GM12892 (cell line): ENCODE results near the gene COPZ1.
"Not testable (repeated sequence)": the region's sequence is repeated elsewhere in the genome, so short reads cannot be mapped to it uniquely, and the experiment has no call there.

Experiments used
- DNase-seq: peaks from one replicate; pipeline ENCODE4 v3.0.0; 2011; ENCODE audit not compliant: insufficient read length
- FAIRE-seq: peaks from 2 replicates; lab custom pipeline; 2011; peaks lifted over from hg19 to GRCh38; lab: Jason Lieb, UNC
- POLR2A ChIP-seq: IDR thresholded peaks from 2 replicates; pipeline ENCODE4 v1.6.1; 2011; ENCODE audit warnings: low read depth, low read length, control low read depth
- POLR2AphosphoS5 ChIP-seq: IDR thresholded peaks from 2 replicates; pipeline ENCODE4 v1.6.1; 2011; ENCODE audit warnings: low read depth, low read length, control low read depth
- TAF1 ChIP-seq: IDR thresholded peaks from 2 replicates; pipeline ENCODE4 v1.6.1; 2011; ENCODE audit warnings: low read depth, mild to moderate bottlenecking, control low read depth, low read length, borderline replicate concordance

COPZ1 gene

DNA sequence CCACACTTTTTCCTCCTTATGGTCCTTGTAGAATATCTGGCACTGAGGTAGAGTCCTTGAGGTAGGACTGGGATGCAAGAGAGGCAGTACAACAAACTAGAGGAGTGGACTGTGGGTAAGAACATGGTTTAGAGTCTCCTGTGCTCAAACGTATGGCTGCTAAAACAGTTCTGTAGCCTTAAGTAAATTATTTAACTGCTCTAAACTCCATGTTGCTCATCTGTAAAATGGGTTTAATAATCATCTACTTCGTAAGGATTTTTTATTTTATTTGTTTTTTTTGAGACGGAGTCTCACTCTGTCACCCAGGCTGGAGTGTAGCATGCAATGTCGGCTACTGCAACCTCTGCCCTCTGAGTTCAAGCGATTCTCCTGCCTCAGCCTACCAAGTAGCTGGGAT, 3.6 kb upstream of the COPZ1 start:
- FAIRE-seq = no peak
- TF ChIP-seq POLR2A (no peak), POLR2AphosphoS5 (no peak), TAF1 (no peak)

DNA sequence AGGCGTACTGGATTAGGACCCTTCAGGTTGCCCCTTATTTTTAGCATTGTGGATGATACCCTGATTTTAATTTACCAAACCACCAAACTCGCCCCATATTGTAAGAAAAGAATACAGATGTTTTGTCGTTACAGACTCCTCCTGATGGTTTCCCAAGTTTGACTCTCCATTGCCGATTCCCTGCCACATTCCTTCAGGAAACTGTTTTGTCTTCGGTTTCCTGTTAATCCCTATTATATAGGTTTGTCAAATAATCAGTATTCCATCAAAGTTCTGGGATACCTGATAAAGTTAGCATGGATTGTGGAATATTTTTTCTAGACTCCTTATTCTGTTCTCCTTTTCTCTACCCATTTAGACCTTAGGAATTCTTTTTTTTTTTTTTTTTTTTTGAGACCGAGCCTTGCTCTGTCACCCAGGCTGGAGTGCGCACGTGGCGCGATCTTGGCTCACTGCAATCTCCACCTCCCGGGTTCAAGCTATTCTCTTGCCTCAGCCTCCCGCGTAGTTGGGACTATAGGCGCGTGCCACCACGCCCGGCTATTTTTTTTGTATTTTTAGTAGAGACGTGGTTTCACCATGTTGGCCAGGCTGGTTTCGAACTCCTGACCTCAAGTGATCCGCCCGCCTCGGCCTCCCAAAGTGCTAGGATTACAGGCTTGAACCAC, 645 bp downstream of the COPZ1 start:
- not testable (repeated sequence) for DNase-seq, FAIRE-seq

More for the DNA sequence above, 3.6 kb upstream of the COPZ1 start:
- no peak for DNase-seq

DNA sequence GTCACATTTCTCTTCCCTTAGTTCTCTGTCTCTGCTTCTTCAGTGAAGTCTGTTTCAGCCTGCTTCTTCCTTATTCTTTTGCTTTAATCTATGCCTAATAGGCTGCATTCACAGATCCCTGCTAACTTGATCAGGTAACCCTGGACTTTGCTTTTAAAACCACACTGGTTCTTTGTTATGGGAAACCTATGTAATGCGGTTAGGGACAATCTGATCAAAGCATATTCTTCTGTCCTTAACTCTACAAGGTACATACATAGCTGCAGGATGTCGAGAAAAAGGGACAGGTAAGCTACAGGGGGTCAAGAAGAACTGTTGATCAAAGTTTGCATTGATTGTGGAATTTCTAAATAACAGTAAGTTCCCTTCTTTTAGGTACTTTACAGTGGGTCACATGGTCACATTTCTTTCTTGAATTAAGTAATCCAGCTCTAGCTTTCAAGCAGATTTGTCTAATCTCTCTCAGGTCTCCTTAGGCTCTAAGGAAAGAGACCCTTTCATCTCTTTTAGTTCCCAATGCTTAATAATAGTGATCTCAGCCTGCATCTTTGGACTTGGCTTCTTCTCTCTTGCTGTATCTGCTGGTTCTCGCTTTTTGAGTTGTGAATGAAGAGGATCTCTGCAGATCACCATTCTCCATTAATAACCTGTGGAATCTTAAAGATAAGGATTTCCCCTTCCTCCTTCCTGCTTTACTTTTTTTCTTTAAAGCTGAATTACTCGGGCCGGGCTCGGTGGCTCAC, 3.8 kb downstream of the COPZ1 start:
- TF ChIP-seq TAF1 (no peak), POLR2A (no peak)
- FAIRE-seq (no peak), DNase-seq (no peak)

DNA sequence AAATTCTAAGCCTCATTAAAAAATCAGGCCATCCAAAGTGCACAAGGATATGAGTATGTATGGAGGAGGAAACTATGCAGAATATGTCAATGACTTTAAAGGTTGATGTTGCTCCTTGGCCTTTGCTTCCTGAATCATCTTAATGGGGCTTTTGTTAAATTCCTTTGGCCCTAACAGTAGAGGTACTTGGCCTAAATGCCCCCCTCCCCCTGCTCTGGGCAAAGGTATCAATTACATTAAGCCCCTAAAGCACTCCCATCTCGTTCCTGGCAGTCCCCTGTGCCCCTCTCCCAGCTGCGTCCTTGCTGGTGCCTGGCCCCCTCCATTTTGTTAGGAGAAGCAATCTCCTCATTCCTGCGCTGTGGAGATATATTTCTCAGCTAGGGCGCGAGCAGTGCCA, 4.8 kb downstream of the COPZ1 start:
- FAIRE-seq = no peak
- no peak for TF ChIP-seq TAF1
- no peak for TF ChIP-seq POLR2A
- TF ChIP-seq POLR2AphosphoS5 = no peak
- DNase-seq = no peak

DNA sequence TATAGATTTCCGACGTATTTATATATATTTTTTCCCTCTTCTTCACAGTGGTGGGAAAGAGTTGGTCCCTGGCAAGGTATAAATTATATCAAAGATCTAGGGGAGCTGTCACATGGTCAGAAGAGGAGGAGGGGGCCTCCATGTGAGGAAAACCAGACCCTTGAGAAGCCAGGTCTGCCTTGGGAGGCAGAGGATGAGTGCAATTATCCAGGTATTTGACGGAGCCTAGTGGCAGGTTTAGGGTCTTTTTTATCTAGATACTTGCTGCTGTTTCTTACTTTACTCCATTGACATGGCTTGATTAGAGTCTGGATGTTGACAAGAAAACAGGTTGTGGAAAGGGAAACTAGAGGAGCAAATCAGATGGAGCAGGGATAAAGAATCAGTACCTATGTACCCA, 5.5 kb downstream of the COPZ1 start:
- TF ChIP-seq POLR2A = no peak
- no peak for TF ChIP-seq TAF1
- TF ChIP-seq POLR2AphosphoS5 = no peak
- no peak for DNase-seq
- FAIRE-seq = no peak

DNA sequence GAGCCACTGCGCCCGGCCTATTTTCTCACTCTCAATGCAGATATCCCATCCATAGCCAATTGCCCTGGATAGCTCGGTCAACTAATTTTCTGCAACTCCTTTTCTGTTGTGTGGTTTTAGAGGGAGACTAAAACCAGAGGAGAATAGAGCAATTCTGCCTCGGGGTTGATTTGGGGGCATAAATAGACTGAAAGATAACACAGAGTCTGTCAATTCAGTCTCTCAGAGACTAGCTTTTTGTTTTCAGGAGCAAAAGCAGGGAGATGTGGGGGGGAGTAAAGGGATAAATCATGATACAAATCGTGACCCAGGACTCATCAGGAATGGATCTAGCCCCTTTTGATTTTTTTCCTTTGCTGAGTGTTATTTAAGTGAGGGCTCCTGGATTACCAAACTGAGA, 6.5 kb downstream of the COPZ1 start:
- TF ChIP-seq POLR2AphosphoS5 = no peak
- no peak for TF ChIP-seq TAF1
- TF ChIP-seq POLR2A = no peak
- DNase-seq (no peak), FAIRE-seq (no peak)

DNA sequence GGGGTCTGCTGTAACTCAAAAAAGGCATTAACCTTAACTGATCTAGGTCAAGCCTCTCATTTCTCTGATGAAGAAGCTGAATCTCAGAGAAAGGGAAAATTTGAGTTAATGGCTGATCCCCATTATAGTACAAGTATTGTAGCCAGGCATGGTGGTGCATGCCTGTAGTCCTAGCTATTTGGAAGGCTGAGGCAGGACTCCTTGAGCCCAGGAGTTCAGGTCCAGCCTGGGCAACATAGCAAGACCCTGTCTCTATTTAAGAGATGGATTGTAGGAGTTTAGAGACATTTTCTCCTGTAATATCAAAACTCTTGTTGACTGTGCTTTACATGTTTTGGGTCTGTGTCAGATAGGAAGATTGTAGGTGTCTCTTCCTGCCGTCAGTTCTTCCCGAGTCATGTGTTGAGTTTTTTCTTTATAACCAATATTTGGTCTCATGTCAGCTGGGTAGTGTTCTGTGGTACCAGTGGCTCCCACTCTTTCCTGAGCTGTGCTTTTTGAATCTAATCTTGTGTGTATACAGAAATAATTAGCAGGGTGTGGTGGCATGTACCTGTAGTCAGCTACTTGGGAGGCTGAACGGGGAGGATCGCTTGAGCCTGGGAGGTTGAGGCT, 8.6 kb downstream of the COPZ1 start:
- no peak for DNase-seq
- FAIRE-seq = no peak
- TF ChIP-seq POLR2AphosphoS5 (no peak), TAF1 (no peak), POLR2A (no peak)

DNA sequence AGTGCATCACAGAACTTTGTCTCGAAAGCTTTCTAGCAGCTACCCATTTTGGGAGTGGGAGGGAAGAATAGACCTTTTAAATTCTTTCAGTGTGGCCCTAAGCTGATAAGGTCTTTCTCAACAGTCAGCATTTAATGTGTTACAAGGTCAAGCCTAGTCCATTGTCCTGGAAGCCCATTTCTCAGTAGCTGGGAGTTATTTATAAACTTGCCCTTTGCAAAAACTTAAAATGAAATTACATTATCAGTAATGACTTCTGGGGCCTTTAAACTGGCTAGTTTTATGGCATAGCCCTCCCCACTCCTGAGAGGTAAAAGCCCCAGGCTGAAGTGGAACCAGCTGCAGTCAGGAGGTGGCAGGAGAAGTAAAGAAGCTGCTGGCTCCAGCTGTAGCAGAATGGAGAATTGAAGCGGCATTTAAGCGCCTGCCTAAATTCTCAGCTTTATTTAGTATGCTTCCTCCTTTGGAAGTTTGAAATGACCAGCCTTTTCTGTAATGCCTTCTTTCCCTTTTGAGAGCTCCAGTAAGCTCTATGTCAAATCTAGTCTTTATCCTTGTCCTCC, 12.4 kb downstream of the COPZ1 start:
- FAIRE-seq (no peak), DNase-seq (no peak)
- TF ChIP-seq POLR2AphosphoS5 = no peak
- TF ChIP-seq POLR2A = no peak
- TF ChIP-seq TAF1 = no peak

DNA sequence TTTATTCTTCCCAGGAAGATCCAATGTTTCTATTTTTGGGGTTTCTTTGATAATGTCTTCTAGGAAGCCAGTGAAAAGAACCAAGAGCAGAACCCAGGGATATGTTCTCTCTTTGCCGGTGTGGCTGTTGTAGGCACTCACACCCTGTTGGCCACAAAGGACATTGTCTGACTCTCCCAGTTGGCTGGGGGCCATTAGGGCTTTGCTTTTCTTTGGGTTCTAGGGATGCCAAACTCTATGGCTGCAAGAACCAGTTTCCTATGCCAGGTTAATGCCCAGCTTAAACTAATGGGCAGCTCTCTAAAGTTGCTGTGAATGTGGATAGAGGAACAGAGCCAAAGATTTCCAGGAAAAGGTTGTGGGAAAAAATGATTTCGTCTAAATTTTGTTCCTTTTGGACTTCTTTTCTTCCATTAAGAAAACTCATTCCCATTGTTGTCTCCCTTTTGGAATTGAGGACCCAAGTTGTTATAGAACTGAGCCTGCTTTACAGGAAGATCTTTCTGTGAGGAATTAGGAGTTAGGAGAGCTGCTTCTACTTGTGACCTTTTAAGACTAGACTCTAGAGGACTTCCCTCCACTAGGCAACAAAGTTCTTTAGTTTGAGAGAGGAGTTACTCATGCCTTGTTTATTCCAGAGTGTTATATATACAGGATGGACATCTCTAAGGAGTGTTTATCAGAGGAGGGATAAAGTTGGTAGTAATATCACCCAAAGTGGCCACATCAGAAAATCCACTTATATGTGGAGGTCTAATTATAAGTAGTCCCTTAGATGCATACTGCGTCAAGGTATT, 13.1 kb downstream of the COPZ1 start:
- DNase-seq (no peak), FAIRE-seq (no peak)
- TF ChIP-seq TAF1 = no peak
- TF ChIP-seq POLR2AphosphoS5 = no peak
- TF ChIP-seq POLR2A = no peak

DNA sequence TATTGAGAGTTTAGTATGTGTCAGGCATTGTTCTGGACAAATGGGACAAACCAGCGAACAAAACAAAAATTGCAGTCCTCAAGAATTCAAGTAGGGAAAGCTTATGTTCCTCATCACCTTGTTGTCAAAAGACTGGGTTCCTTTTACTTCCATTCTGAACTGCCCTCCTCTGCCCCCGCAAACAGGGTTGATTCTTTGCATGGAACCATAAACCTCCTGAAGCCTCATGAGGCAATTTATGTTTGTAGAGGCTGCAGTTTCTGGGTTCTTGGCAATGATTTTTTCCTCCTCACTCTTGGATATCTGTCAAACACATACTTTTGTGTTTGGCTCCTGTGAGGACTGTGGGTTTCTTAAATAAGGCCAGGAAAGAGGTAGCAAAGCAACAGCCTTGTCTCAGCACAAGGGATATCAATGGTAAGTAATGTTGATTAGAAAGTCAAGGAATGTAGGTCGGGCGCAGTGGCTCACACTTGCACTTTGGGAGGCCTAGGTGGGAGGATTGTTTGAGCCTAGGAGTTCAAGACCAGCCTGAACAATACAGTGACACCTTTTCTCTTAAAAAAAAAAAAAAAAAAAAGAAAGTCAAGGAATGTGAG, 13.9 kb downstream of the COPZ1 start:
- FAIRE-seq (no peak), DNase-seq (no peak)
- TF ChIP-seq POLR2AphosphoS5 (no peak), POLR2A (no peak), TAF1 (no peak)

DNA sequence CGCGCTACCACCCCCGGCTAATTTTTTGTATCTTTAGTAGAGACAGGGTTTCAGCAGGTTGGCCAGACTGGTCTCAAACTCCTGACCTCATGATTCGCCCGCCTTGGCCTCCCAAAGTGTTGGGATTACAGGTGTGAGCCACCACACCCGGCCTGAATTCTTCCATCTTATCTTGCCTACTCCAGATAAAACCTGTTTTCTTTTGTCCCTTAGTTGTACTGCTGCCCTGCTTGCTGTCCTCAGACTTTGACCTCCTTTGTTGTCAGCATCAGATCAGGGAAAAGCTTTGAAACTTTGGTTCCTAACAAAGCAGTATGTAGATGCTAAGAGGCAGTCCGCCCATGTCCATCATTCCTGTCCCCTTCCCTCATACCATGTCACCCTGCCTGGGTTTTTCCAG, 15.9 kb downstream of the COPZ1 start:
- DNase-seq (no peak), FAIRE-seq (no peak)
- TF ChIP-seq POLR2A (no peak), TAF1 (no peak), POLR2AphosphoS5 (no peak)
